Panc1 (cell line): ENCODE measurements around the gene ANGPTL1.

Experiments used
- CTCF ChIP-seq: fragments of 450-650 bp; IDR thresholded peaks from 2 replicates; pipeline ENCODE4 v1.5.1; 2017; ENCODE audit warnings: mild to moderate bottlenecking
- POLR2AphosphoS5 ChIP-seq: IDR thresholded peaks from 2 replicates; pipeline ENCODE4 v1.6.1; 2012; ENCODE audit warnings: mild to moderate bottlenecking, low read depth, low read length, moderate library complexity
- REST ChIP-seq, 2 experiments: IDR thresholded peaks; 2 replicates each; pipeline ENCODE4 v1.6.1; 2011 to 2012; ENCODE audit warnings: low read depth in 2 of 2, control low read depth in 1 of 2, low read length in 1 of 2, mild to moderate bottlenecking in 1 of 2, moderate library complexity in 1 of 2; ENCODE audit not compliant: insufficient read depth in 1 of 2

DNA sequence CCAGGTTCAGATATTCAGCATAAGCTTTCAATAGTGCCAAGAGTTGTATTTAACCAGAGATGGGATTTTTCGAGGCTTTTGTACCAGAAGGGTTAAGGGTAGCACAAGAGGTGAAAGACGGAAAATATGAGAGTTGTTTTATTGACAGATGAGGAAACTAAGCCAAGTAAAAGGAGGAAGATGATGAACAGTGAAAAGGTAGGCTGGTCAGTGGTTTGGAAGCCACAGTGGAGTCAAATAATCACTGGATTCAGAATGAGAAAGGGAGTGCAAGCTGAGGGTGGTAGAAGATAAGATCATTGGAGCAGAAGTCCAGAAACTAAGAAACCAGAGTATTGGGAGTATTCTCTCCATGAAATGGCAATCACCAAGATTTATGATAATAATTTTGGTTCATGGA is 45.7 kb downstream of the ANGPTL1 start:
- no peak for TF ChIP-seq CTCF
- no peak for TF ChIP-seq REST (IDR thresholded peaks at IDR 0.05; ENCODE audit: insufficient read depth in 1 of 2, low read depth in 2 of 2, low read length in 1 of 2)
- TF ChIP-seq POLR2AphosphoS5, result no peak
